Fibroblast of mammary gland (primary cell): Measurements from ENCODE around the gene TIPRL.
"Not testable (repeated sequence)": the region's sequence is repeated elsewhere in the genome, so short reads cannot be mapped to it uniquely, and the experiment has no call there.

Experiments
- DNase-seq: peaks from one replicate; pipeline ENCODE4 v3.0.0-alpha.2; 2010; ENCODE audit warnings: low read depth
- H3K4me3 ChIP-seq: 2 replicates; pipeline ENCODE4 v1.5.1; 2011; ENCODE audit warnings: low read depth, mild to moderate bottlenecking, low read length, moderate library complexity; ENCODE audit not compliant: control insufficient read depth
- TF ChIP-seq, protein P1 (sequence below): conservative IDR thresholded peaks from 2 replicates; pipeline ENCODE4 v1.5.1; 2011; ENCODE audit warnings: low read depth, low read length, inconsistent platforms; ENCODE audit not compliant: control insufficient read depth, insufficient read depth

The TIPRL gene

DNA sequence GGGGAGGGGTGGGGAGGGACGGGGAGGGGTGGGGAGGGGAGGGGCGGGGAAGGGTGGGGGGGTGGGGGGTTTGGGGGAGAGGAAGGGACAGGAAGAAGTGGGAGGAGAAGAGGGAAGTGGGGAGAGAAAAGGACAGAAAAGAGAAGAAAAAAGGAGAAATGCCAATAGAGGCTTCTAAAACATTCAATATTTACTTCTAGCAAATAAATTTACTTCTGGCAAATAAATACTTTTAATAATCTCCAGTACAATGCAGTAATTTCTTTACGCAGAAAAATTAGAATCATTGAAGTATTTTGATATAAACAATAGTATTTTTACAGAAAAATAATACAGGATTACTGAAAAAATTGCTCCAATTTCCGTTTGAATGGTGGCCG lies 32.6 kb upstream of the TIPRL start:
- TF ChIP-seq, protein P1, sequence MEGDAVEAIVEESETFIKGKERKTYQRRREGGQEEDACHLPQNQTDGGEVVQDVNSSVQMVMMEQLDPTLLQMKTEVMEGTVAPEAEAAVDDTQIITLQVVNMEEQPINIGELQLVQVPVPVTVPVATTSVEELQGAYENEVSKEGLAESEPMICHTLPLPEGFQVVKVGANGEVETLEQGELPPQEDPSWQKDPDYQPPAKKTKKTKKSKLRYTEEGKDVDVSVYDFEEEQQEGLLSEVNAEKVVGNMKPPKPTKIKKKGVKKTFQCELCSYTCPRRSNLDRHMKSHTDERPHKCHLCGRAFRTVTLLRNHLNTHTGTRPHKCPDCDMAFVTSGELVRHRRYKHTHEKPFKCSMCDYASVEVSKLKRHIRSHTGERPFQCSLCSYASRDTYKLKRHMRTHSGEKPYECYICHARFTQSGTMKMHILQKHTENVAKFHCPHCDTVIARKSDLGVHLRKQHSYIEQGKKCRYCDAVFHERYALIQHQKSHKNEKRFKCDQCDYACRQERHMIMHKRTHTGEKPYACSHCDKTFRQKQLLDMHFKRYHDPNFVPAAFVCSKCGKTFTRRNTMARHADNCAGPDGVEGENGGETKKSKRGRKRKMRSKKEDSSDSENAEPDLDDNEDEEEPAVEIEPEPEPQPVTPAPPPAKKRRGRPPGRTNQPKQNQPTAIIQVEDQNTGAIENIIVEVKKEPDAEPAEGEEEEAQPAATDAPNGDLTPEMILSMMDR = no peak
- no peak for DNase-seq
- H3K4me3 ChIP-seq = no peak overlapping the region

DNA sequence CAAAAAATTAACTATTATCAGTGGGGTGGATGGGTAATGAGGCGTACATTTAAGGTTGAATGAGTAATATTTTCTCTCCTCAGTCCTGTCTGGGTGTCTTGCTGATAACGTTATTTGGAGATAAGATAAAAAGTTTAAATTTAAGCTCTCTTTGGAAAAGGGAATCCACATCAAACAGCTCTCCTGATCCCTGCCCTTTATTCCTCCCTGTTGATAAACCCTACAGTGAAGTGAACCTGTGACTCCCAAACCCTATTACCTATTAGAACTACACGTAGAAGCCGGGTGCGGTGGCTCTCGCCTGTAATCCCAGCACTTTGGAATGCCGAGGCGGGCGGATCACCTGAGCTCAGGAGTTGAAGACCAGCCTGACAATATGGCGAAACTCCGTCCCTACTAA lies 32.1 kb upstream of the TIPRL start:
- TF ChIP-seq, protein P1 = no peak
- no peak overlapping the region for H3K4me3 ChIP-seq
- no peak for DNase-seq

GRCh38 chr1:168148916-168149315 lies 29.8 kb upstream of the TIPRL start:
- TF ChIP-seq, protein P1 = no peak
- no peak for DNase-seq
- no peak overlapping the region for H3K4me3 ChIP-seq

GRCh38 chr1:168150283-168150682 lies 28.5 kb upstream of the TIPRL start:
- TF ChIP-seq, protein P1 = no peak
- H3K4me3 ChIP-seq = no peak overlapping the region
- no peak for DNase-seq

DNA sequence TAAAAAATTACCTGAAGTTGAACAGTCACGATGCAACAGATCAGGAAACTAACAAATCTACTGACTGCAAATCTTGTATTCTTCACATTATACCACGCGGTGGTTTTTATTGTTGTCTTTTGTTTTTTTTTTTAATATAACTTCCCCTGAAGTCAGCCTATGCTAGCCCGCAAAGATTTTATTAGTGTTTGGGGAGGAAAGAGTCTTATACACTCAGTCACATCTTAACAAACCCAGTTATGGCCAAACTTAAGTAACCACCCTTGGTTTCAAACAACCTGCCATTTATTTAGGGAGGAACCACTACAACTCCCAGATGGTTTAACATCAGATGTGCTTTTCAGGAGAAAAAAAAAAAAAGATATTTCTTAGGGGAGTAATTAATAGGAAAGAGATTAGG lies 26.8 kb upstream of the TIPRL start:
- no peak overlapping the region for H3K4me3 ChIP-seq
- TF ChIP-seq, protein P1 = no peak
- no peak for DNase-seq

DNA sequence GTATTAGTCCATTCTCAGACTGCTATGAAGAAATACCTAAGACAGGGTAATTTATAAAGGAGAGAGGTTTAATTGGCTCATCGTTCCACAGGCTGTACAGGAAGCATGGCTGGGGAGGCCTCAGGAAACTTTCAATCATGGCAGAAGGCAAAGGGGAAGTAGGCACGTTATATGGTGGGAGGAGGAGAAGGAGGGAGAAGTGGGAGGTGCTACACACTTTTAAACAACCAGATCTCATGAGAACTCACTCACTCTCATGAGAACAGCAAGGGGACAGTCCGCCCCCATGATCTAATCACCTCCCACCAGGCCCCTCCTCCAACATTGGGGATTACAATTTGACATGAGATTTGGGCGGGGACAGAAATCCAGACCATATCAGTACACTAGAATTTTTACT lies 24.1 kb upstream of the TIPRL start:
- H3K4me3 ChIP-seq, DNase-seq: not testable (repeated sequence)

DNA sequence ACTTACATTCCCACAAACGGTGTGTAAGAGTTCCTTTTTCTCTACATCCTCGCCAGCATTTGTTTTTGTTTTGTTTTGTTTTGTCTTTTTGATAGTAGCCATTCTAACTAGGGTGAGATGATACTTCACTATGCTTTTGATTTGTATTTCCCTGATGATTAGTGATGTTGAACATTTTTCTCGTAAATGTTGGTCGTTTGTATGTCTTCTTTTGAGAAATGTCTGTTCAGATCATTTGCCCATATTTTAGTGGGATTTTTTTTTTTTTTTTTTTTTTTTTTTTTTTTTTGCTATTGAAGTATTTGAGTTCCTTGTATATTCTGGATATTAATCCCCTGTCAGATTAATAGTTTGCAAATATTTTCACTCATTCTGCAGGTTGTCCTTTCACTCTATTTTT lies 22.9 kb upstream of the TIPRL start:
- H3K4me3 ChIP-seq = no peak overlapping the region
- TF ChIP-seq, protein P1 = no peak
- DNase-seq = no peak
